NCI-H774 (cell line): ENCODE measurements around the gene CCR5.
"Not testable (repeated sequence)": the region's sequence is repeated elsewhere in the genome, so short reads cannot be mapped to it uniquely, and the experiment has no call there.

Source experiments
- DNase-seq: peaks from one replicate; lab custom pipeline; 2025; lab: John Stamatoyannopoulos, UW

The CCR5 gene

GRCh38 chr3:46386205-46386604 lies 15.5 kb downstream of the CCR5 start:
- no peak for DNase-seq

DNA sequence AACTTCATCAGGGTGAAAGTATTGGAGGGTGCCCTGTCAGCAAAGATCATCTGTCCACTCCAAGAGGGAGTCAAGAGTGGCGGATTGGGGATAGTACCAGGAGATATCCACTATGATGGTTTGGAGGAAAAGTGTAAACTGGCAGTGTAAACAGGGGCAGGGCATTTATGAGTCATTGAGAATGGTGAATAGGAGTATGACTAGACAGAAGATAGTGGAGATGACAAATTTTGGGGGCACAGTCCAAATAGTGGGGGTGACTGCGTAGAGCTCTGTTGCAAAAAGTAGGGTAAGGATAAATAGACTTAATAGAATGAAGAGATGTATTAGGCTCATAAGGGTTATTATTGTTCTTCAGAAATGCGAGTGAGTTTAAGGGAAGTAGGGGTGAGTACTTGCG lies 18.1 kb downstream of the CCR5 start:
- not testable (repeated sequence) for DNase-seq

GRCh38 chr3:46389306-46389705 lies 18.6 kb downstream of the CCR5 start:
- no peak for DNase-seq

- not testable (repeated sequence) for DNase-seq
These were observed 20.8 kb downstream of the CCR5 start for GRCh38 chr3:46391526-46391925.

DNA sequence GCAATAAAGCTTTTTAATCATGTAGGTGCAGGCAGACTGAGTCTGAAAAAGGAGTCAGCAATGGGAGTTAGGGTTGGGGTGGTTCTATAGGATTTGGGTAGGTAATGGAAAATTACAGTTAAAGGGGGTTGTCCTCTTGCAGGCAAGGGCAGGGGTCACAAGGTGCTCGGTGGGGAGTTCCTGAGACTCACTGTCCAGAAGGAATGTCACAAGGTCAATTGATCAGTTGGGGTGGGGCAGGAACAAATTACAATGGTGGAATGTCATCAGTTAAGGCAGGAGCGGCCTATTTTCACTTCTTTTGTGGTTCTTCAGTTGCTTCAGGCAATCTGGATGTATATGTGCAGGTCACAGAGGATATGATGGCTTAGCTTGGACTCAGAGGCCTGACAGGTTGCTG lies 22.3 kb downstream of the CCR5 start:
- DNase-seq = no peak

DNA sequence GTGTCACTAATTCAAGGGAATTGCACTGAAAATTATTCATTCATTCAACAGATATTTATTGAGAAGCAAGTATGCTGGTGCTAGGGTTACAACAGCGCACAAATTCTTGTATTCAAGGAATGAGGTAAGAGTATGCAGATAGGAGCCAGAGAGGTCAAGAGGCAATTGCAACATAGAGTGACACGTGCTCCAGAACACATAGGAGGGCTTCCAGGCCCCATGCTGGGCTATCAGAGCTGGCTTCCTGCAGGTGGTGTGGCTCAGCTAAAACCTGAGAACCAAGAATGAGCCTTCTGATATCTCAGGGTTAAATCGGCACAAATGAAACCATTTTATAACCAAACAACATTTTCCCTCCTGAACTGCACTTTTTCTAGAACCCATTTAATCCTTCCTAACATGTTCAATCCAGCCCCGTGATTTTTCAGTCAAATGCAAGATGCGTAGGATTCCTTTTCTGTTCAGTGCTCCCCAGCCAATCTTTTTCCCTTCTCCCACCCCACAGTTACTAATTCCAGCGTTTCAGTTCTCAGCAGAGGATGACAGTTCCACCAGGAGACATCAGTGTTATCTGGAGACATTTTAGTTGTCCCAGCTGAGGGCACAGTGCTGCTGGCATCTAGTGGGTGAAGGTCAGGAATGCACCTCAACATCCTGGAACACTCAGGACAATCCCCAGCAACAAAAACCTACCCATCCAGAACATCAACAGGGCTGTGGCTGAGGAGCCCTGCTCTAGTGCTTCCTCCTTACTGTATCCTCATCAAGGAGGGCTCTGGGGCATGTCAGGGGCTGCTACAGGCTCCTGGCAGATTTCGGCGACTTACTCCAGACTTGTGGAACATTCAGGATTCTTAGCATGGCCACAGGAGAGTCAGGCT lies 23.0 kb downstream of the CCR5 start:
- no peak for DNase-seq

DNA sequence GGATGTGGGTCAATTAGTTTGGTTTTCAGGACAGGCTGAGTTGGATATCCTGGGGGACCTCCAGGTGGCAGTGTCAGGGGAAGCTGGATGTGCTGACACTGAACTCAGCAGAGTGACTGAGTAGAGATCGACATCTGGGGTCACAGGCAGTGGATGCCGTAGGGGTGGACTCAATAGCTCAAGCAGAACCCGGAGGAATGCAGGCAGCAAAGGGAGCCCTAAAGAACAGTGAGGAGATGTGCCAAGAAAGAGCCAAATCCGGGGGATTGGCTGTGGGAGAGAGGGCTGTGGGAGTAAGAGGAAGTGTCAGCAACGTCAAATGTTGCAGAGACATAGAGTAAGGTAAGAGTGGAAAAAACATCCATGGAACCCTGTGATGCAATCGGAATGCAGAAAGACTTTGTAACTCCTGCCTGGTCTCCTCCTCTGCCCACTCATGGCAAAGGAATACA lies 24.5 kb downstream of the CCR5 start:
- no peak for DNase-seq

DNA sequence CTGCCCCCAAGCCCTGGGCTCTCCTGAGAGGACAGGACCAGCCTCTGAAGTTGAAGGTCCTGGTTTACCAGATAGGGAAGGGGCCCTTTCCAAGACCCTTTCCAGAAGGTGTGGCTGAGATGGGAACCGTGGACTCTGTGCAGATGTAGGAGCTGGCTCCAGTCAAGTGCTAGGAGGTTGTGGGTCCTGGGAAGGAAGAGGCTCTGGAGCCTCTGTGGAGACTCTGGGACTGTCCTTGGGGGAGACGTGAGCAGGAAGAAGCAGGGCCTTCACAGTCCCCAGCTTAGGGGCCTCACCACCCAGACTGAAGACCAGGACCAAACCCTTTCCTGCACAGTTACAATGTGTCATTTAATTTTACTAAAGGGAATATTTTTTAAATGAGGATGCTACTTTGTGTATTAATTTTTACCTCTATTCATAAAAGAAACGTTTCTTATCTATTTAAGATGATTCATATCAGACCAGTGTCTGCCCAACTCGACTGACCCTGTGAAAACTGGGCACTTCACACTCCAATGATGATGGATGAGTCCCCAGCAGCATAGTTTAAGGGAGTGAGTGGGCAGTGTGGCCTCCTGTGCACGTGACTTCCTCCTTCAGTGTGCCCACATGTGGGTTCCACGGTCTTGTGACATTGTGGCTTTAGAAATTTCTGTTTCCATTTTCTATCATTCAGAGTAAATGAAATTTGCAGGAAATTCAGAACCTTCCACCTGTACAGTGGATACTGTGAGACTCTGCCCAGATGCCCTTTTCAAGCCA lies 25.2 kb downstream of the CCR5 start:
- no peak for DNase-seq

GRCh38 chr3:46397111-46397510 lies 26.4 kb downstream of the CCR5 start:
- DNase-seq = no peak

DNA sequence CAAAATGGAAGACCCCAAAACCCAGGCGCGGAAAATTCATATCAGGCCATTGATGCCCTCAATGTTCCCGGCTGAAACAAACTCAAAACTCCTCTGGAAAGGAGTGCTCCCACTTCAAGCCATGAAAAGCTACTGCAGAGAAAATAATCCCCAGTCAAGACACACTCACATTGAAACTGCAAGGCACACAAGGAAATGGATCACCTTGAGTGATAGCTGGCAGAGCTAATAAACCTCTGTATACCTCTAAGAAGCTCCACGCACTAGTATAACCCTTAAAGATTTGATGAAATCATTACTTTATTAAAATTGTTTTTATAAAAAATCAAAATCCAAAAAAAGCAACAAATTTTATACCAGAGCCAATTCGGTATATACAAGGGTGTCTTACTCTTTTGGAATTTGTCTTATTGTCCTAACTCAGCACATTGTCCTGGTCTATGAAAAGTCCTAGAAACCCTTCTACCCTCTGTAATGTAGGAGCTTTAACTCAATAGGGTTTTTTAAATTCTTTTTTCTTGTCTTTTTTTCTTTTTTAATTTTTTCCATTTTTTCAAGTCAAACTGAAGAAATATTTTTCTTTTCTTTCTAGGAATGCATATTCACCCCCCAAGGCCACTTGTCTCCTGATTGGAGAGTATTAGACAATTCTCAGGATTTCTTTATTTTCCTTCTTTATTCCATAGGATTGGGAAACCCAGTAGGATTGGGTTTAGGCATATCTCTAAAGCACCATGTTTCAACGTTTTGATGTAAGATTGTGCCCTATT lies 27.6 kb downstream of the CCR5 start:
- no peak for DNase-seq

- no peak for DNase-seq
These were observed 28.4 kb downstream of the CCR5 start for GRCh38 chr3:46399098-46399497.

- DNase-seq = no peak
These were observed 28.8 kb downstream of the CCR5 start for GRCh38 chr3:46399557-46399956.

GRCh38 chr3:46400000-46400734 lies 29.4 kb downstream of the CCR5 start:
- no peak for DNase-seq

DNA sequence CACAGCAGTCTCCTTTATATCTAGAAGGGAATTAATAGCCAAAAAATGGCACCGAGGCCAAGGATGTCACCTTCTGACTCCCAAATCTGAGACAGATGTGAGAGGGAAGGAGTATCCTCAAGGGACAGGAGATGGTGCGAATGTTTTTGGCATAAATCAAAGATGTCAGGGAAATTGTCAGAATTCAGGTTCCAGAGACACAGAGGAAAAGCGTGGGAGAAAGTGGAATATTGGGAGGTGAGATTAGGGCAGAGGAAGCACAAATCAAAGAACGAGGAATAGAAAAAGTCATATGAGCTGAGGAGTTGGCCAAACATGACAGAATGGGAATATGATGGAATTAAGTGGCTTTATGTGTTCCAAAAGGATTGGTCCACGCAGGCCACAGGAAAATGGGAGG lies 30.1 kb downstream of the CCR5 start:
- no peak for DNase-seq

GRCh38 chr3:46401579-46401978 lies 30.8 kb downstream of the CCR5 start:
- DNase-seq = no peak

DNA sequence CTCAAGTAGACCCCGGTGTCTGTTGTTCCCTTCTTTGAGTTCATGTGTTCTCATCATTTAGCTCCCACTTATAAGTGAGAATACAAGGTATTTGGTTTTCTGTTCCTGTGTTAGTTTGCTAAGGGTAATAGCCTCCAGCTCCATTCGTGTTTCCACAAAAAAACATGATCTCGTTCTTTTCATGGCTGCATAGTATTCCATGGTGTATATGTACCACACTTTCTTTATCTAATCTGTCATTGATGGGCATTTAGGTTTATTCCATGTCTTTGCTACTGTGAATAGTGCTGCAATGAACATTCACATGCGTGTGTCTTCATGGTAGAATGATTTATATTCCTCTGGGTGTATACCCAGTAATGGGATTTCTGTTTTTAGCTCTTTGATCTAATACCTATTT lies 32.2 kb downstream of the CCR5 start:
- DNase-seq = not testable (repeated sequence)

GRCh38 chr3:46405301-46406019 lies 34.7 kb downstream of the CCR5 start:
- DNase-seq = no peak

- DNase-seq = no peak
These were observed 35.7 kb downstream of the CCR5 start for GRCh38 chr3:46406443-46406787.

DNA sequence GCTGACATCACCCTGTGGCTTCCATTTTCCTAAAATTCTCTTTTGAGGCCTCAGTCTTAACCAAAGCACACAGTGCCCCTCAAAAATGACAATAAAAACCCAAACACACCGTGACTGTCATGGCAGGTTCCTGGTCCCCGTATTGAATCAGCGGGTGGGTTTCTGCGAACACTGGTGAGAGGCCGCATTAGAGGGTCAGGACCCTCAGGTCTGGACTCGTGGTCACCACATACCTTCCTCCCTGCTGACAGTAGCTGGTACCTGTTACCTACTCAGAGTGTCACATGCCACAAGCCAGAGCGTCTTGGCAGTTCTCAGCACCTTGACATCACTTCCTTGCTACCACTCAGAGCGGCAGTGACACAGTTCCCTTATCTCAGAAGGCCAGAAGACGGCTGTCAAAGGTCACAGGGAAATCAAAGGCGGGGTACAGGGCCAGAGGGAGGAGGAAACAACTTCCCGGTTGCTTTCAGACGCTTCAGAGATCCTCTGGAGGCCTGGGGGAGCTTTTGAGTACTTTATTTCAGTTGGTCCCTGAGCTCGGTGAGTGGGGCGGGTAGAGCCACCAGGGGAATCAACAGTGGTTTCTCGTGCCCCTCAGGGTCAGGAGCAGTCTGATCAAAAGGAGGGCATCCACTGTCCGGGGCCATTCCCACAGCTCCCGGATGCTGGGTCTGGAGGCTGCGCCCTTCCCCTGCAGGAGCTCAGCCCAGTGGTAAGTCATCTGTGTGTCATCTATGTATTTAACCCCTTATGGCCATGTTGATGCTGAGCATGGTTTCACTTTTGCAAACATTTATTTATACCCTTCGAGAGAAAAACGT lies 36.3 kb downstream of the CCR5 start, which contains the start of the genes CCR5AS and CCRL2:
TSS of gene CCR5AS (minus strand) at position 279 of the 824 bp plus-strand sequence.
TSS of gene CCRL2 (plus strand) at position 472 of the 824 bp plus-strand sequence. CDS start 821 bp downstream, outside the sequence.
- no peak for DNase-seq

- no peak for DNase-seq
These were observed 37.2 kb downstream of the CCR5 start for GRCh38 chr3:46407970-46408369.
